GM12874 (cell line): ENCODE results near the gene NDUFAF5.

Source experiments
- CTCF ChIP-seq: IDR thresholded peaks from 2 replicates; pipeline ENCODE4 v1.5.1; 2011; ENCODE audit warnings: low read depth, mild to moderate bottlenecking, control low read depth, low read length, moderate library complexity; ENCODE audit not compliant: insufficient read depth

Gene NDUFAF5

GRCh38 chr20:13784893-13785715 is at the start of gene NDUFAF5, which contains the start of gene ESF1:
Gene NDUFAF5, plus strand, starts transcription at chr20:13785028. Its CDS starts 41 bp downstream, at chr20:13785069.
Gene ESF1, minus strand, starts transcription at chr20:13784919. Its CDS starts 1,779 bp downstream, at chr20:13783140.
- TF ChIP-seq CTCF = no peak

- TF ChIP-seq CTCF = no peak
Measured at GRCh38 chr20:13735826-13736225, 49.0 kb upstream of the NDUFAF5 start.

GRCh38 chr20:13736436-13737191 is 48.2 kb upstream of the NDUFAF5 start:
- TF ChIP-seq CTCF = no peak

GRCh38 chr20:13739731-13740649 is 44.8 kb upstream of the NDUFAF5 start:
- TF ChIP-seq CTCF = no peak

- TF ChIP-seq CTCF = no peak
Measured at GRCh38 chr20:13741879-13742278, 42.9 kb upstream of the NDUFAF5 start.

GRCh38 chr20:13744352-13744751 is 40.5 kb upstream of the NDUFAF5 start:
- no peak for TF ChIP-seq CTCF
